Heart right ventricle (tissue), 16 donors: ENCODE results near the gene ROBO1. TPM values are rescaled to one million over a fixed set of nuclear protein-coding genes. Genes with fewer than 3 reads are reported as not detected.

Source experiments
- ATAC-seq, 8 donors: fragments of 200-7000 bp; cut with Tn5 transposase; one replicate each; pipeline ENCODE4 v1.9.1; 2020; ENCODE audit warnings: mild to moderate bottlenecking in 8 of 8, moderate library complexity in 8 of 8, moderate number of reproducible peaks in 1 of 8
- DNase-seq, 2 donors: peaks; one replicate each; pipeline ENCODE4 v3.0.0-alpha.2; 2020
- H3K27ac ChIP-seq, 10 donors: fragments of 200-600 bp; sonication (generic) in 2 of 10; one replicate each; pipeline versions ENCODE4 v1.5.0 to v1.8.0; 2020 to 2022; ENCODE audit warnings: mild to moderate bottlenecking in 3 of 10
- H3K27me3 ChIP-seq, 7 donors: fragments of 200-600 bp; one replicate each; pipeline ENCODE4 v1.8.0; 2021 to 2022; ENCODE audit warnings: mild to moderate bottlenecking in 2 of 7
- H3K36me3 ChIP-seq, 9 donors: fragments of 200-600 bp; sonication (generic) in 1 of 9; one replicate each; pipeline versions ENCODE4 v1.5.0 to v1.8.0; 2020 to 2022; ENCODE audit warnings: mild to moderate bottlenecking in 2 of 9
- H3K4me1 ChIP-seq, 9 donors: fragments of 200-600 bp; sonication (generic) in 1 of 9; one replicate each; pipeline versions ENCODE4 v1.5.0 to v1.8.0; 2020 to 2022; ENCODE audit warnings: mild to moderate bottlenecking in 4 of 9
- H3K4me3 ChIP-seq, 10 donors: fragments of 200-600 bp; sonication (generic) in 2 of 10; one replicate each; pipeline versions ENCODE4 v1.5.0 to v1.8.0; 2020 to 2022; ENCODE audit warnings: mild to moderate bottlenecking in 7 of 10, moderate library complexity in 2 of 10
- H3K9me3 ChIP-seq, 11 donors: fragments of 200-600 bp in 10 of 11; sonication (generic) in 2 of 11; one replicate each; pipeline versions ENCODE4 v1.5.0 to v1.8.0; 2013 to 2022; ENCODE audit warnings: mild to moderate bottlenecking in 2 of 11, control low read depth in 1 of 11, moderate library complexity in 1 of 11
- CTCF ChIP-seq, 9 donors: fragments of 200-600 bp; sonication (generic) in 2 of 9; IDR thresholded peaks; one replicate each; pipeline versions ENCODE4 v1.5.0 to v1.8.0; 2021 to 2022; ENCODE audit warnings: antibody characterized with exemption in 9 of 9, mild to moderate bottlenecking in 5 of 9, moderate library complexity in 1 of 9
- WGBS, 2 donors: extraction: QIAGEN DNeasy Blood & Tissue Kit; methylation state at CpG; one replicate each; pipeline ENCODE4 v1.1.7; 2013; ENCODE audit warnings: inconsistent platforms in 1 of 2; 5-methylcytosine and 5-hydroxymethylcytosine counted together
- intact Hi-C, 10 donors: fragments of 100-400 bp; cut with DNase I; formaldehyde crosslinking; loops; one replicate each; pipeline versions ENCODE4 v1.11.1 to v1.14.2; 2022
- polyA plus RNA-seq, 2 donors: library from polyadenylated mRNA; stranded (reverse); fragments of 200-250 nt; gene quantifications; one replicate each; pipeline ENCODE4 v1.2.3, GENCODE V29; 2013
- total RNA-seq, 10 donors: library from RNA; stranded (reverse); fragmentation: NEBNext Ultra II Directional in 3 of 10; extraction: Animal tissue kit (Norgen Biotek cat#: 25700) in 3 of 10; gene quantifications; one replicate each; pipeline versions ENCODE4 v1.2.1 to v1.2.4, GENCODE V29; 2021 to 2023
- donor health status: Arrhythmogenic right ventricular cardiomyopathy.
- donor health status: ischemic (EF 13 %, LVEDD 7.1; RV severe dilation, severe dysfunction).
- donor health status: healthy with polysubstance abuse.
- donor health status: DM: no; HTN: yes; CAD: no.
- donor health status: DM: no; HTN: no; CAD: no.
- donor health status: ischemic (EF 25% LVEDD 6.9; RV normal size, moderate dysfunction).
- donor health status: ischemic (EF 25% LVEDD 5.7; RV mildly dilated, moderate dysfunction).
- donor health status: healthy.
- donor health status: DM: yes; HTN: yes; CAD: no.
- donor health status: Ischemic cardiomyopathy.
- donor health status: ischemic (EF 35%, LVEDD 5.7; RV mildly dilated, moderate dysfunction).
- donor health status: nonischemic (EF 11% LVEDD 7.7; RV severe dilation, severe dysfunction).
- donor health status: DM: yes; HTN: yes; CAD: no.
- donor health status: PGD.
- donor health status: ischemic (EF 29% LVEDD 5.4; RV normal size, mild dysfunction).
- donor health status: nonischemic (EF 23%, LVEDD 6.1; RV moderate dilation, normal function).

ROBO1 gene
- total and polyA plus RNA-seq, 12 donors: 2.8 to 13.9 (median 5.6) TPM

DNA sequence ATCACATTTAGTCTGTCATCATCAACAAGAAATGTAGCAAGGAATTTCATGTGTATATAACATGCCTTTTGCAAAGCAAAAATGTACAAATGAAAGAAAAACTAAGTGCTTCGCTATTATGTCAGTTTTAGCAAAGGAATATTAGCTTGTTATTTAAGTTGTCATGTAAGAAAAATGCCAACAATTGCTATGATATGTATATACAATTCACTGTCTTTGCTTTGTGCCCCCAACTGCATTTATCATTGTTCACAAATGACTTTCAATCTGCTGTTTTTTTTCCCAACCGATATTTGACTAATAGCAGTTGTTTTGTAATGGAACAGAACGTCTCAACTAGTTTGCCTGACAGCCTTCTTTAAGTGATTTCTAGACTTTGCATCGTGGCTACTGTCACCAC is 207.1 kb downstream of the ROBO1 start:
- 74 to 75% methylated on average over 4 of the region's 4 CpGs for WGBS, 2 donors
- H3K9me3 ChIP-seq: no peaks in the 10 kb centered on the region
- intact Hi-C loops: no loop called here
- TF ChIP-seq CTCF (IDR thresholded peaks at IDR 0.05): no peak
- H3K27me3 ChIP-seq: no peaks in the 10 kb centered on the region
- H3K4me1 ChIP-seq: no peaks in the 10 kb centered on the region
- H3K4me3 ChIP-seq: no peak overlapping the region
- DNase-seq: no peak
- H3K27ac ChIP-seq: no peak overlapping the region
- no peak for ATAC-seq
- no peaks in the 10 kb centered on the region for H3K36me3 ChIP-seq

DNA sequence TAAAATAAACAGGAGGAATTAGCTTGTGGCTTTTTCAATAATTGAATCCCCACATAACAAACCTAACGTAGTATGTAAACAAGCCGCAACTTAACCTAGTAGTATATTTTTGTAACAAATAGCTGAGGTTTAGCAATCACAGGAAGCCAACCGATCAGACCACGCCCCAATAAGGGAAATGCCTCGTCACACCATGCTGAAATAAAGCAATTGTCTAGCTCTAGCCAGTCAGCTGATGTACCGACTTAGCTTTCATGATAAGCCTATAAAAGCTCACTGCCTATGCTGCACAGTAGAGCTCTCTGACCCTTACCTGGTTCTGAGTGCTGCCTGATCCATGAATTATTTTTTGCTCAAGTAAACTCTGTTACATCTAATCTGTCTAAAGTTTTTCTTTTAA is 208.9 kb downstream of the ROBO1 start:
- no peak overlapping the region for H3K4me3 ChIP-seq
- no peaks in the 10 kb centered on the region for H3K4me1 ChIP-seq
- no peaks in the 10 kb centered on the region for H3K9me3 ChIP-seq
- no peaks in the 10 kb centered on the region for H3K36me3 ChIP-seq
- no peak for ATAC-seq
- intact Hi-C loops: no loop called here
- DNase-seq: no peak
- 62 to 69% methylated on average over 6 of the region's 6 CpGs for WGBS, 2 donors
- no peak for TF ChIP-seq CTCF (IDR thresholded peaks at IDR 0.05)
- H3K27ac ChIP-seq: no peak overlapping the region
- no peaks in the 10 kb centered on the region for H3K27me3 ChIP-seq

DNA sequence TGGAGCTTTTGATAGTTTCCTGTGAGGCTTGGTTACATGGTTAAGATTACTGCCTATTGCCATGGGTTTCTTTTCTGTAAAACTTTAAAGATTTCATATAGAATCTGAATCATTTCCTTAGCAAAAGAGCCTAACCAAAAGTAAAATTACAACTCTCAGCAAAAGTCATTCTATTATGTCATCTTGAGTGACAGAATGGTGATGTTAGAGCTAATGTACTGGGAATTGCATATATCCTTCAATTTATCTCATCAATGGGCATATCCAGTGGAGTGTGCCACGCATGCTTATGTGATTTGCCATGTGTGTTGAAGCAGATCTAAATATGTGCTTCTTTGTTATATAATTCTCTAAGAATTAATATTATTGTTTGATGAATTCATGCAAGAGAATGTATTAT is 212.1 kb downstream of the ROBO1 start:
- TF ChIP-seq CTCF (IDR thresholded peaks at IDR 0.05): no peak
- 78 to 84% methylated on average over 1 of the region's 1 CpG for WGBS, 2 donors
- DNase-seq: no peak

DNA sequence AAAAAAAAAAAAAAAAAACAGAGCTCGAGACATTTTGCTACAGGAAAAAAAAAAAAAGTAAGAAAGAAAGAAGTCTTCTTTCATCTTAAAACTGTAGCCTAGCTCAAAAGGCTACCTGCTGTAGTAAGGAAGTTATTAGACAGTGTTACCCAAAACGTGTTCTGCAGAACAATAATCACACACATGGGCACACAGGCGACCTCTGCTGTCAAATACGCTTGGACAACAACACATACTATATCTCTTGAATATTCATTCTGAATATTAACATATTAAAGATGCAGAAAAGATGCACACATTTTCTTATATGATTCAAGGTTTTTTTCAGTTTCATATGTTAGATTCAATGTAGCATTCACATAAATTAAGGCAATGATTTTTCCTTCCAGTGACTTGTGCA is 215.8 kb downstream of the ROBO1 start:
- TF ChIP-seq CTCF (IDR thresholded peaks at IDR 0.05): no peak
- Histone ChIP-seq H3K27me3 (no peaks in the 10 kb centered on the region), H3K4me3 (no peak overlapping the region), H3K27ac (no peak overlapping the region), H3K4me1 (no peaks in the 10 kb centered on the region), H3K36me3 (no peaks in the 10 kb centered on the region), H3K9me3 (no peaks in the 10 kb centered on the region)
- 50 to 51% methylated on average over 4 of the region's 4 CpGs for WGBS, 2 donors
- no peak for ATAC-seq
- DNase-seq: no peak
- intact Hi-C loops: no loop called here

More for the DNA sequence above, 212.1 kb downstream of the ROBO1 start:
- no peak overlapping the region for H3K27ac ChIP-seq
- intact Hi-C loops: no loop called here
- no peaks in the 10 kb centered on the region for H3K4me1 ChIP-seq
- H3K27me3 ChIP-seq: no peaks in the 10 kb centered on the region
- H3K4me3 ChIP-seq: no peak overlapping the region
- H3K36me3 ChIP-seq: no peaks in the 10 kb centered on the region
- H3K9me3 ChIP-seq: no peaks in the 10 kb centered on the region
- no peak for ATAC-seq
